K562 (cell line): ENCODE measurements around the gene PRR29.

Source experiments
- CBX5 ChIP-seq: IDR thresholded peaks from 2 replicates; pipeline ENCODE4 v1.6.1; 2014; ENCODE audit warnings: low read depth, borderline replicate concordance
- EZH2 ChIP-seq: IDR thresholded peaks from 2 replicates; pipeline ENCODE4 v1.6.1; 2012; ENCODE audit warnings: low read depth, mild to moderate bottlenecking, inconsistent platforms, low read length, borderline replicate concordance
- KDM1A ChIP-seq, 2 experiments: fragments of 450-650 bp; IDR thresholded peaks; 2 replicates each; pipeline ENCODE4 v1.6.1; 2016; ENCODE audit warnings: mild to moderate bottlenecking in 2 of 2
- SMC3 ChIP-seq: conservative IDR thresholded peaks from 2 replicates; pipeline ENCODE4 v1.6.1; 2011; ENCODE audit warnings: low read depth, low read length, improper control_type of control experiment; ENCODE audit not compliant: insufficient read depth
- STAT5B ChIP-seq: fragments of 250-450 bp; sonication (Bioruptor Pico); IDR thresholded peaks from 2 replicates; pipeline ENCODE4 v1.8.0; 2021; ENCODE audit warnings: mild to moderate bottlenecking, inconsistent platforms
- ZBTB1 ChIP-seq: sonication (generic); formaldehyde crosslinking; IDR thresholded peaks from 2 replicates; pipeline ENCODE4 v1.8.1; 2023; ENCODE audit warnings: missing genetic modification reagents, low read depth, mild to moderate bottlenecking, borderline replicate concordance
- TF ChIP-seq, protein P1 (sequence below): fragments of 250-450 bp; sonication (Bioruptor Pico); IDR thresholded peaks from 2 replicates; pipeline ENCODE4 v1.9.0; 2021; ENCODE audit warnings: mild to moderate bottlenecking

DNA sequence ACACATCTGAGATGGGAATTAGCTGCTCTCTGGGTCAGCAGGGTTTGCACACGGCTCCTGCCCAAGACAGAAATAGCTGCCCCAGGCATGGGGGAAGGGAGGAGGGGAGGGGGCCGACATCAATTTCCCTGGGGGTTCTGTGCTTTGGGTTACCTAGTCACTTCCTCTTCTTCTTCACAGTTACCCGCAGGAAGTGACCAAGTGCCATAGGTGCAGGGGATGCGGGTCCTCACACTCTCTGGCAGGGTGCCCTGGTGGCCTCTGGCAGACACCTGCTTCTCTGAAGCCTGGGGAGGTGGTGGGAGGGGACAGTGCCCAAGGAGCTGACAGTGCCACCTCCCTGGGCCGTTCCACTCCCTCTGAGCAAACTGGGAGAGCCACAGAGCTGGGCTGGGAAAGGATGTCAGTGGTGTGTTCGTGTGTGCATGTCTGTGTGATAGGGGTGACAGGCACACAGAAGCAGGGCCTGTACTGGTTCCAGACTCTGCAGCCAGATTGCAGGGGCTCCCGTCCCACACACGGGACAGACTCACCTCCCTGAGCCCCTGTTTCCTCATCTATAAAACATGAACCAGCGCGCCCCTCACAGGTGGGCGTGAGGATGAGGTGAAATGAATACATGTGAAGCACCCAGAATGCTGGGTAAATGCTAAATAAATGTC is 43.6 kb upstream of the PRR29 start:
- TF ChIP-seq, protein P1, sequence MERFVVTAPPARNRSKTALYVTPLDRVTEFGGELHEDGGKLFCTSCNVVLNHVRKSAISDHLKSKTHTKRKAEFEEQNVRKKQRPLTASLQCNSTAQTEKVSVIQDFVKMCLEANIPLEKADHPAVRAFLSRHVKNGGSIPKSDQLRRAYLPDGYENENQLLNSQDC (CRISPR knock-in tag) = no peak
- TF ChIP-seq KDM1A (IDR thresholded peaks at IDR 0.05) (no peak), SMC3 (no peak), ZBTB1 (CRISPR knock-in tag) (no peak), EZH2 (no peak), STAT5B (CRISPR knock-in tag) (no peak), CBX5 (no peak)
